ENCODE data around the gene TGFBR3.

- TF ChIP-seq CTCF (IDR thresholded peaks at IDR 0.05) (no peak), EP300 (IDR thresholded peaks at IDR 0.05; ENCODE audit: low read depth) (no peak), POLR2A (IDR thresholded peaks at IDR 0.05) (no peak), POLR2AphosphoS5 (IDR thresholded peaks at IDR 0.05) (no peak)
These were observed 687 bp downstream of the TGFBR3 start for GRCh38 chr1:91885213-91885715.
